ENCODE data around the gene MOAP1.

GRCh38 chr14:93201155-93201704 lies 16.5 kb upstream of the MOAP1 start:
- no peak for TF ChIP-seq CTCF (IDR thresholded peaks at IDR 0.05; ENCODE audit: low read depth, low read length, missing input control)
- no peak for TF ChIP-seq EGR1 (IDR thresholded peaks at IDR 0.05; ENCODE audit: low read depth in 2 of 2)
- TF ChIP-seq TAF1 (conservative IDR thresholded peaks at IDR 0.05), result no peak
- no peak for TF ChIP-seq MAX (IDR thresholded peaks at IDR 0.05)
- TF ChIP-seq YY1 (IDR thresholded peaks at IDR 0.05), result no peak

Data from liver (tissue), 3 donors.